ENCODE results near the gene RGL1.

The RGL1 gene

GRCh38 chr1:183877053-183877720 is 72.3 kb downstream of the RGL1 start:
- TF ChIP-seq GATA1 (IDR thresholded peaks at IDR 0.05; ENCODE audit: low read depth, low read length) (no peak), POLR2A (IDR thresholded peaks at IDR 0.05; ENCODE audit: low read length) (no peak)
- no peak for DNase-seq

DNA sequence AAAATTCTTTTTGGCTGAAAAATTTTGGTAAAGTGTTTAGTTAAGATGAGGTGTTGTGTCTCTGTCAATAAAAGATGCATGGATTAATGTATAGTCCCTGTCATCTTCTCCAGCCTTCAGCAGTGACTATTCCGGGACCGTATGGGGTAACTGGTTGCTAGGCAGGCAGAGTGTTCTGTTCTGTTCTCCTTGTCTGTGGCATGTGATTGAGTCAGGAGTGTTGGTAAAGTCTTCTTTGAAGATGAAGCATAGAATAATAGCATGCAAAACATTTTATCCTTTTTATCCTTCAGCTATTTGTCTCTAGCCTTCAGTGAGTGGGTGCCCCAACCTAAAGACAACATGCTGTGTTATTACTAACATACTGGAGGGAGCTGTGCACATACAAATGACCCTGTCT is 74.6 kb downstream of the RGL1 start:
- DNase-seq, result no peak
- TF ChIP-seq GATA1 (IDR thresholded peaks at IDR 0.05; ENCODE audit: low read depth, low read length), result no peak
- no peak for TF ChIP-seq POLR2A (IDR thresholded peaks at IDR 0.05; ENCODE audit: low read length)

DNA sequence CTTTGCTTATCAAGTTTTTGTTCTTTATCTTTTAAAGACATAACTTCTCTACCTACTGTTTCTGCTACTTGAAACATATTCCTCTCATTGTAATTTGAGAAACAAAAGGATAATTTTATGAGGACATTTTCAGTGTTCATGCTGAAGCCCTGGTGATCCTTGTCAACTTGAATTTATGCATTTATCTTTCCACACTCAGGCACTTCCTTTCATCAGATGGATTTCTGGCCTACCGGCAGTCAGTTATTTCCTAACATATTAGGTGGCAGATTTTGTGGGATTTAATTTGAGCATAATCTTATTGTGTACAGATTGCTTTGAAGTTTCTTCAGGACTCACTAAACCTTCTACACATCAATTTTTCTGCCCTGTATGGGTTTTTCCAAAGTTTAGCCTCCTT is 75.0 kb downstream of the RGL1 start:
- DNase-seq, result no peak
- TF ChIP-seq GATA1 (IDR thresholded peaks at IDR 0.05; ENCODE audit: low read depth, low read length) (no peak), POLR2A (IDR thresholded peaks at IDR 0.05; ENCODE audit: low read length) (no peak)

DNA sequence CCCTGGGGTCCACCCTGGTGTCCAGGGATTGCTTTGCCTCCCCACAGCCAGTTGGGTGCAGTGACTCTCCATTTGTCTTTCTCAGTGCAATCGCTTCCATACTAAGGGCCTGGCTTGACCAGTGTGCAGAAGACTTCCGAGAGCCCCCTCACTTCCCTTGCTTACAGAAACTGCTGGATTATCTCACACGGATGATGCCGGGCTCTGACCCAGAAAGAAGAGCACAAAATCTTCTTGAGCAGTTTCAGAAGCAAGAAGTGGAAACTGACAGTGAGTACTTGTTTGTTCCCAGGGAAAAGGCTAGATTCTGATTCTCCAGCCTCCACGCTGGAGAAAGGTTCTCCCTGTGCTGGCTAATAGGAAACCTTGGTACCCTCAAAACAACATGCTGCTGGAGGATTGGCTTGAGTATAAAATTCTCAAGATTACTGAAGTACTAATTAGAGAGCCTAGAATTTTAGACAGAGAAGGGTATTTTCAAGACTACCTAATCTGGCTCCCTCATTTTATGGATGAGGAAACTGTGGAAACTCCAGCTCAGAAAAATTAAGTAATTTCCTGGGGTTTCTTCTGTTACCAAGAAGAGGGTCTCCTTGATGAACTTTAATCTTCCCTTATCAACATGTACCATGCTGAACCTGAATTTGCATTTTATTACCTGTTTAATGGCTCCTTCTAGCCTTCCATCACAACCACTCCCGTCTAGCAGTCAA is 75.8 kb downstream of the RGL1 start:
- TF ChIP-seq GATA1 (IDR thresholded peaks at IDR 0.05; ENCODE audit: low read depth, low read length) (no peak), POLR2A (IDR thresholded peaks at IDR 0.05; ENCODE audit: low read length) (no peak)

DNA sequence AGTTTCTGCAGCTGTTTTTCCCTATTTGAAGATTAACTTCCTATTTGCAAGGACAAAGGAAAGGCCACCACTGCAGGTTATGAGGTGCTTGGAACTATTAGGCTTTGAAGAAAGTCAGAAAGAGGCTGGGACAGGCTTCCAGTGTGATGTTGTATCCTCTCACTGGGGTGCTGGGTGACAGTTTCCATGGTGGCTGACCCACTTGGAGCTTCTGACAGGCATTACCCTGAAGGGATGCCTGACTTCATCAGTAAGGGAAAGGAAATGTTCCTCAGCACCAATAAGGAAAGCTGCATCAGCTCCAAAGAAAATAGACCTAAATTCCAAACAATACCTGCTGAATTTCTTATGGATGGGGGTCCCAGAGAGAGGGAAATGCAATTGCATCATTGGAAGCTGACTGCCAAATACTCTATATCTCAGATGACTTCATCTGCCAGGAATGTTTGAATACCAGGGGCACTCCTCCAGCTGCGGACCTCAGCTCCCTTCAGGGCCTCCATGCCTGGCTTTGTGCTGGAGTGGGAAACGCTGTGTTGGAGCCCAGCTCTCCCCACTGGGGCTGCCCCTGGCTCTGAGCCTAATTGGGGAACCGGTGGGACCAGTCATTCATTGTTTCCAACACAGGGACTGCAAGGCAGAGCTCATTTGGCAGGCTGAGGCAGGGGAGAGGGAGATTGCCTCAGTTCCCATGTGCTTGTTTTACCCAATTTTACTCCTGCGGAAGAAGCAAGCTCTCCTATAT is 76.6 kb downstream of the RGL1 start:
- no peak for DNase-seq
- TF ChIP-seq GATA1 (IDR thresholded peaks at IDR 0.05; ENCODE audit: low read depth, low read length) (no peak), POLR2A (IDR thresholded peaks at IDR 0.05; ENCODE audit: low read length) (no peak)

More for the DNA sequence above, 75.8 kb downstream of the RGL1 start:
- DNase-seq, result no peak

GRCh38 chr1:183882335-183883167 is 77.6 kb downstream of the RGL1 start:
- no peak for DNase-seq
- TF ChIP-seq POLR2A (IDR thresholded peaks at IDR 0.05; ENCODE audit: low read length) (no peak), GATA1 (IDR thresholded peaks at IDR 0.05; ENCODE audit: low read depth, low read length) (no peak)

DNA sequence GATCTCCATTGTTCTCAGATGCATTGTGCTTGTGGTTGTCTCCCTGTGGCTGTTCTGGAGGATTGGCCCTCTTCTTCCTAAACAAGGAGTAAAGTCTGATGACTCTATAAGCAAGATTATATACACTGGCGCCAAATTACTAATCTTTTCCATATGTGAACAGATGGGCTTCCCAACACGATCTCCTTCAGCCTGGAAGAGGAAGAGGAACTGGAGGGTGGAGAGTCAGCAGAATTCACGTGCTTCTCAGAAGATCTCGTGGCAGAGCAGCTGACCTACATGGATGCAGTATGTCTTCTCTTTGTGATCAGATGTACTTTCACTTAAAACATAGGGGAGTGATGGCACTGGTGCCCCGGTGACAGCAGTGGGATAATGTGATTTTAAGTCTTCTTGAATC is 78.7 kb downstream of the RGL1 start:
- DNase-seq, result no peak
- no peak for TF ChIP-seq POLR2A (IDR thresholded peaks at IDR 0.05; ENCODE audit: low read length)
- no peak for TF ChIP-seq GATA1 (IDR thresholded peaks at IDR 0.05; ENCODE audit: low read depth, low read length)

DNA sequence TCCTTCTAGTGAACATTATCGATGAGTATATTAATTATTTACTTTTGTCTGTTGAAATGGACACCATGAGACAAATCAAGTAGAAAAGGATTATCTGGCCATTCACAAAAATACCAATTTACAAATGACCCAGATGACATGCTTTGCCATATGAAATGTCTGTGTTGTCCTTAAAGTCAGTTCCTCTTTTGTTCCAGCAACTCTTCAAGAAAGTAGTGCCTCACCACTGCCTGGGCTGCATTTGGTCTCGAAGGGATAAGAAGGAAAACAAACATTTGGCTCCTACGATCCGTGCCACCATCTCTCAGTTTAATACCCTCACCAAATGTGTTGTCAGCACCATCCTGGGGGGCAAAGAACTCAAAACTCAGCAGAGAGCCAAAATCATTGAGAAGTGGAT is 79.6 kb downstream of the RGL1 start:
- no peak for DNase-seq
- TF ChIP-seq GATA1 (IDR thresholded peaks at IDR 0.05; ENCODE audit: low read depth, low read length) (no peak), POLR2A (IDR thresholded peaks at IDR 0.05; ENCODE audit: low read length) (no peak)

GRCh38 chr1:183885142-183885735 is 80.3 kb downstream of the RGL1 start:
- no peak for TF ChIP-seq GATA1 (IDR thresholded peaks at IDR 0.05; ENCODE audit: low read depth, low read length)
- no peak for DNase-seq

- TF ChIP-seq GATA1 (IDR thresholded peaks at IDR 0.05; ENCODE audit: low read depth, low read length) (no peak), POLR2A (IDR thresholded peaks at IDR 0.05; ENCODE audit: low read length) (no peak)
- DNase-seq, result no peak
These were observed 81.3 kb downstream of the RGL1 start for GRCh38 chr1:183886083-183886828.

DNA sequence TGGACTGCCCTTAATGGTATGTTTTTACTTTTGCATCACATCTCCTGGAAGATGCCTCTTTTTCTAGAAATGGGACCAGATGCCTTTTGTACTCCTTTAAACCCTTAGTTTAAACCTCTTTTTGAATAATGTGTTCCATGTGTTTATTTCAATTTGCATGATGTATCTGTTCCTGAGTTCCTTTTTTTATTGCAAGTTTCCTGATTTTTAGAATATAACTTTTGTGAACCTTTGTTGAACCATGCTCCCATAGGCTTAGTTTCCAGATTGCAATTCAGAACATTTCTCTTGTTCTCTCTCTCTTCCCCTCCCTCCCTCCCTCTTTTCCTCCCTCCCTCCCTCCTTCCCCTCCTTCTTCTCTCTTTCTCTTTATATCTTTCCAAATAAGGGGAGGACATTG is 81.9 kb downstream of the RGL1 start:
- no peak for TF ChIP-seq POLR2A (IDR thresholded peaks at IDR 0.05; ENCODE audit: low read length)
- no peak for TF ChIP-seq GATA1 (IDR thresholded peaks at IDR 0.05; ENCODE audit: low read depth, low read length)
- DNase-seq, result no peak

DNA sequence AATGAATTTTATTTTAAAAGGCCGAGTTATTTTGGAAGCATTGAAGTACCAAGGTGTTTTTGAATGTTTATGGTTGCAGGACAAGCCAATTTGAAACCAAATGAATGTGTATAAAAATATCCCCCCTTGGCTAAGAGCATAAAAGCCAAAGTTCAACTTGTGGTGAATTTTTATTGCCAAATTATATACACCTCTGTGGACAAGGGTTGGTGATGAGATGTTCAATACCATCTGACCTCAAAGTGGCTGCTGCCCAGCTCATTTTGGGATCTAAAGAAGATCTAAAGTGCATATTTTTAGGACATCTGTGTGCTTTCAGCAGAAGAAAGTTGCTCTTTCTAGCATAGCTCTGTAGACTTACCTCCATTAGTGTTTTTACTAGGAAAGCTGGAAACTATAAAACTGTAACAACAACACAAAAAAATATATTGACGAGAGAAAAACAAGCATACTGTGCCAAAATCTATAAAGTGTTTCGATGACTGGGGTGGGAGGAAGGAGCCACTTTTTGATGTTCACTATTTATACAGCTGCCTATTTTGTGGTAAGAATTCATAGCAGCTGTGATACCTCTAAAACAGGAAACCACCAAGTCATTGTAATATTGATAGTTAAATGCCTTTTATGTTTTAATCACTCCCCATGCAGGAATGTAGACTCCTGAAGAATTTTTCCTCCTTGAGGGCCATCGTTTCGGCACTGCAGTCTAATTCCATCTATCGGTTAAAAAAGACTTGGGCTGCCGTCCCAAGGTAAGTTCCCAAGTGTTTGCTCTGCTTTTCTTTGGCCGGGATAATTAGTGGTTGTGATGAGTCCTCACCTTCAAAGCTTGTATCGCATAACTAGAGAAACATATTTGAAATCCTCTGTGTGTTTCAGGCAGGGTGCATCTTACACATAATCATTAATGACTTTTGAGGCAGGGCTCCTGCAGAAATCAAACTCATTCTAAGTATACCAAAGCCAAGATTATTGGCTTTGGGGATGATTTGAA is 83.2 kb downstream of the RGL1 start:
- TF ChIP-seq POLR2A (IDR thresholded peaks at IDR 0.05; ENCODE audit: low read length), result no peak
- no peak for TF ChIP-seq GATA1 (IDR thresholded peaks at IDR 0.05; ENCODE audit: low read depth, low read length)
- DNase-seq, result no peak

Data from erythroblast (primary cell).